Globus pallidus (tissue), 1 donor: ENCODE measurements around the gene NRXN3.
A peak's percentile ranks its signal among the peaks of the same experiment; 100 is the strongest.

Experiments used
- DNase-seq: peaks from one replicate; pipeline ENCODE4 v3.0.0-alpha.2; 2015; ENCODE audit warnings: low spot score

Gene NRXN3

GRCh38 chr14:79287976-79288375 is 1117.8 kb downstream of the NRXN3 start:
- no peak for DNase-seq

GRCh38 chr14:79293482-79294177 is 1123.5 kb downstream of the NRXN3 start:
- DNase-seq, result peak; percentile 20

GRCh38 chr14:79294499-79294898 is 1124.3 kb downstream of the NRXN3 start:
- DNase-seq, result no peak

GRCh38 chr14:79295385-79295784 is 1125.2 kb downstream of the NRXN3 start:
- no peak for DNase-seq

GRCh38 chr14:79298373-79298772 is 1128.2 kb downstream of the NRXN3 start:
- no peak for DNase-seq

GRCh38 chr14:79299162-79299561 is 1129.0 kb downstream of the NRXN3 start:
- DNase-seq, result no peak

GRCh38 chr14:79304279-79304678 is 1134.1 kb downstream of the NRXN3 start:
- DNase-seq, result no peak

- DNase-seq, result no peak
These were observed 1136.4 kb downstream of the NRXN3 start for GRCh38 chr14:79306546-79306945.

GRCh38 chr14:79318371-79318770 is 1148.2 kb downstream of the NRXN3 start:
- no peak for DNase-seq

GRCh38 chr14:79320561-79320960 is 1150.4 kb downstream of the NRXN3 start:
- no peak for DNase-seq

- no peak for DNase-seq
These were observed 1150.9 kb downstream of the NRXN3 start for GRCh38 chr14:79321070-79321469.

GRCh38 chr14:79325071-79325470 is 1154.9 kb downstream of the NRXN3 start:
- no peak for DNase-seq

- no peak for DNase-seq
These were observed 1155.4 kb downstream of the NRXN3 start for GRCh38 chr14:79325557-79325956.

- DNase-seq, result no peak
These were observed 1158.7 kb downstream of the NRXN3 start for GRCh38 chr14:79328863-79329262.

GRCh38 chr14:79331830-79332229 is 1161.7 kb downstream of the NRXN3 start:
- DNase-seq, result peak; percentile 3

GRCh38 chr14:79332504-79333197 is 1162.5 kb downstream of the NRXN3 start:
- peak; percentile 94 for DNase-seq

GRCh38 chr14:79333198-79333546 is 1163.0 kb downstream of the NRXN3 start:
- DNase-seq, result no peak

- DNase-seq, result no peak
These were observed 1164.1 kb downstream of the NRXN3 start for GRCh38 chr14:79334272-79334671.

GRCh38 chr14:79337761-79338160 is 1167.6 kb downstream of the NRXN3 start:
- no peak for DNase-seq

- DNase-seq, result no peak
These were observed 1172.8 kb downstream of the NRXN3 start for GRCh38 chr14:79342942-79343341.

- no peak for DNase-seq
These were observed 1180.8 kb downstream of the NRXN3 start for GRCh38 chr14:79351011-79351410.

GRCh38 chr14:79352076-79352630 is 1182.0 kb downstream of the NRXN3 start:
- no peak for DNase-seq

GRCh38 chr14:79354336-79354735 is 1184.2 kb downstream of the NRXN3 start:
- DNase-seq, result no peak

GRCh38 chr14:79356040-79356439 is 1185.9 kb downstream of the NRXN3 start:
- DNase-seq, result no peak
